Lung (tissue), 12 donors: ENCODE results near the gene UNC5B. TPM values are rescaled to one million over a fixed set of nuclear protein-coding genes. Genes with fewer than 3 reads are reported as not detected.

Experiments used
- ATAC-seq: fragments of 200-7000 bp; cut with Tn5 transposase; one replicate; pipeline ENCODE4 v1.9.1; 2020; ENCODE audit warnings: moderate number of reproducible peaks; ENCODE audit not compliant: insufficient read depth, low FRiP score
- DNase-seq, 3 donors: peaks; one replicate each; pipeline ENCODE4 v3.0.0-alpha.2; 2013 to 2017
- H3K27ac ChIP-seq, 2 donors: one replicate each; pipeline ENCODE4 v1.5.1; 2013; ENCODE audit warnings: mild to moderate bottlenecking in 2 of 2, moderate library complexity in 2 of 2, control low read depth in 1 of 2, inconsistent platforms in 1 of 2, low read depth in 1 of 2, low read length in 1 of 2
- H3K27me3 ChIP-seq, 3 donors: one replicate each; pipeline ENCODE4 v1.5.1; 2013; ENCODE audit warnings: low read length in 2 of 3; ENCODE audit not compliant: control insufficient read depth in 3 of 3, insufficient read depth in 3 of 3
- H3K36me3 ChIP-seq, 4 donors: one replicate each; pipeline ENCODE4 v1.5.1; 2013; ENCODE audit warnings: low read length in 4 of 4, mild to moderate bottlenecking in 1 of 4, moderate library complexity in 1 of 4; ENCODE audit not compliant: control insufficient read depth in 4 of 4, insufficient read depth in 4 of 4
- H3K4me1 ChIP-seq, 5 donors: one replicate each; pipeline ENCODE4 v1.5.1; 2013; ENCODE audit warnings: low read length in 5 of 5, mild to moderate bottlenecking in 2 of 5, moderate library complexity in 1 of 5; ENCODE audit not compliant: control insufficient read depth in 5 of 5, insufficient read depth in 5 of 5
- H3K4me3 ChIP-seq: one replicate; pipeline ENCODE4 v1.5.1; 2013; ENCODE audit warnings: mild to moderate bottlenecking, control low read depth, moderate library complexity
- H3K9ac ChIP-seq, 2 donors: one replicate each; pipeline ENCODE4 v1.5.1; 2013; ENCODE audit warnings: low read length in 2 of 2, control low read depth in 1 of 2; ENCODE audit not compliant: insufficient read depth in 1 of 2
- H3K9me3 ChIP-seq, 4 donors: one replicate each; pipeline ENCODE4 v1.5.1; 2013; ENCODE audit warnings: low read length in 3 of 4, mild to moderate bottlenecking in 1 of 4, moderate library complexity in 1 of 4; ENCODE audit not compliant: control insufficient read depth in 4 of 4, insufficient read depth in 3 of 4
- WGBS, 2 donors: extraction: QIAGEN DNeasy Blood & Tissue Kit; methylation state at CpG; one replicate each; pipeline ENCODE4 v1.1.7; 2013; 5-methylcytosine and 5-hydroxymethylcytosine counted together
- polyA plus RNA-seq, 2 donors: library from polyadenylated mRNA; stranded (reverse); fragments of 200-250 nt; gene quantifications; one replicate each; pipeline ENCODE4 v1.2.1, GENCODE V29; 2013
- total RNA-seq, 2 donors: library from RNA; depleted of rRNA in 1 of 2; stranded (reverse); fragments of >200 nt in 1 of 2; gene quantifications; one replicate each; pipeline ENCODE4 v1.2.1, GENCODE V29; 2014 to 2021
- TF ChIP-seq, protein P1 (sequence below): IDR thresholded peaks from 2 replicates; pipeline ENCODE4 v1.5.1; 2012; ENCODE audit warnings: mild to moderate bottlenecking; ENCODE audit errors: control extremely low read depth, extremely low read depth
- donor health status: control.
- donor health status: control.
- donor health status: Bipolar disorder and iron deficiency.
- donor health status: healthy.
- donor health status: DM: yes; HTN: yes; CAD: no.

UNC5B gene
- total and polyA plus RNA-seq, 4 donors, result 4.4 to 23.8 (median 8.3) TPM

DNA sequence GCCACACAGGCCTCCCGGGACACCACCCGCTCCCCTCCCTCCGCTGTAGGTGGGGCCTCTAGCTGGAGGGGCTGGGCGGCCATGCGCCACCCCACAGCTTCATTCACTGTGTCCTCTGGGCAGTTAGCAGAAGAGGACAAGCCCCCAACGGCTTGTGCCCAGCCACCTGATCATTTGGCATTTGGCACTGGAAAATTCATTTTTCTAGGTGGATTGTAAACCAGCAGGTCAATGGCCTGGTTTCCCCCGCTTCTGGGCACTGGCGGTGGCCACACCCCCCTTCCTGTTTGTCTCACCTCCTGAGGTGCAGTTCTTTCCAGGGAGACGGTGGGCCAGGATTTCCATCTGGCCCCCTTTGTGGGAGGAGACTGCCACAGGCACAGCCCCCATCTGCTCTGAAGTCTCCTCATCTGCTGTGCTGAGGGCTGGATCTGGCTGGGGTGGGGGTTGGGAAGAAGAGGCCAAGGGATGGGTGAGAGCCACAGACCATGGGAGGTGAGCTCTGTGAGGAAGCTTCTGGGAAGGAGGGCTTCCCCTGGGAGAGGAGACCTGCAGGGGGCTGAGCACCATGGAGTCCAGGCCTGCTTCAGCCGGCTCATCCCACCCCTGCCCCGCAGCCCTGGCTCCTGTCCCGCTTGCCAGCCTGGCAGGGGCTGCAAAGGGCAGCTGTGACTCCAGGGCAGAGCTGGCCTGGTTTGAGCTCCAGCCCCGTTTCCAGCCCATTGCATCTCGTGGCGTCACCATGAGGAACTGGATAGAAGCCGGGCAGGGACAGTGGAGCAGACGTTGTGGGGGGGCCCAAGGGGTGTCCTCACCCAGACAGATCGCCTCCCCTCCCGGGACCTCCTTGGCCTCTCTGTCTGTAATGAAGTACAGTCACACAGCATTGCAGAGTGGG lies 66.6 kb downstream of the UNC5B start:
- Histone ChIP-seq H3K4me3 (no peak overlapping the region), H3K9ac (no peak overlapping the region), H3K27ac (no peak overlapping the region), H3K36me3 (peaks cover 0 to 11% (median 4%) of the 10 kb centered on the region in 4 donors), H3K4me1 (peaks cover 0 to 13% (median 5%) of the 10 kb centered on the region in 5 donors), H3K27me3 (no peaks in the 10 kb centered on the region), H3K9me3 (no peaks in the 10 kb centered on the region)
- 78% methylated on average over 19 of the region's 19 CpGs for WGBS, 2 donors
- DNase-seq, result no peak
- no peak for ATAC-seq
- TF ChIP-seq, protein P1, sequence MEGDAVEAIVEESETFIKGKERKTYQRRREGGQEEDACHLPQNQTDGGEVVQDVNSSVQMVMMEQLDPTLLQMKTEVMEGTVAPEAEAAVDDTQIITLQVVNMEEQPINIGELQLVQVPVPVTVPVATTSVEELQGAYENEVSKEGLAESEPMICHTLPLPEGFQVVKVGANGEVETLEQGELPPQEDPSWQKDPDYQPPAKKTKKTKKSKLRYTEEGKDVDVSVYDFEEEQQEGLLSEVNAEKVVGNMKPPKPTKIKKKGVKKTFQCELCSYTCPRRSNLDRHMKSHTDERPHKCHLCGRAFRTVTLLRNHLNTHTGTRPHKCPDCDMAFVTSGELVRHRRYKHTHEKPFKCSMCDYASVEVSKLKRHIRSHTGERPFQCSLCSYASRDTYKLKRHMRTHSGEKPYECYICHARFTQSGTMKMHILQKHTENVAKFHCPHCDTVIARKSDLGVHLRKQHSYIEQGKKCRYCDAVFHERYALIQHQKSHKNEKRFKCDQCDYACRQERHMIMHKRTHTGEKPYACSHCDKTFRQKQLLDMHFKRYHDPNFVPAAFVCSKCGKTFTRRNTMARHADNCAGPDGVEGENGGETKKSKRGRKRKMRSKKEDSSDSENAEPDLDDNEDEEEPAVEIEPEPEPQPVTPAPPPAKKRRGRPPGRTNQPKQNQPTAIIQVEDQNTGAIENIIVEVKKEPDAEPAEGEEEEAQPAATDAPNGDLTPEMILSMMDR, result no peak

DNA sequence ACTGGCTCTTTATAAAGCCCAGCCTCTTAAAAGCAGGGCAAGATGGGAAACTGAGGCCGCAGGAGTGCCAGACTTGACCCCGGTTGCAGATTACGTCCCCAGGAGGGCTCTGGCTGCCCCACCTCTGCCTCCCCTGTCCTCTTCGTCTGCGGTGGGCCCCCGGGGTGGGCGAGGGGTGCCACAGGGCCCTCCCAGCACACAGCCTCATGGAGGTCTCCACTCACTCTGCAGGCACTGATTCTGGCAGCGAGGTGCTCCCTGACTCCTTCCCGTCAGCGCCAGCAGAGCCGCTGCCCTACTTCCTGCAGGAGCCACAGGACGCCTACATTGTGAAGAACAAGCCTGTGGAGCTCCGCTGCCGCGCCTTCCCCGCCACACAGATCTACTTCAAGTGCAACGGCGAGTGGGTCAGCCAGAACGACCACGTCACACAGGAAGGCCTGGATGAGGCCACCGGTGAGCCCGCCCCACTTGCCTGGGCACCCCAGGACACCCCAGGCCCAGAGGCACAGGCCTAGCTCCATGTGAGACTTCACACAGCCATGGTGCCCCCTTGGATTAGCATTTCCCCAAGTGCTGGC lies 67.3 kb downstream of the UNC5B start:
- ATAC-seq (no peak), DNase-seq (no peak)
- Histone ChIP-seq H3K27me3 (no peaks in the 10 kb centered on the region), H3K27ac (no peak overlapping the region), H3K9ac (no peak overlapping the region), H3K9me3 (no peaks in the 10 kb centered on the region), H3K4me1 (peaks cover 0 to 13% (median 5%) of the 10 kb centered on the region in 5 donors), H3K36me3 (peaks cover 0 to 11% (median 5%) of the 10 kb centered on the region in 4 donors), H3K4me3 (no peak overlapping the region)
- TF ChIP-seq, protein P1, result no peak
- 77 to 85% methylated on average over 22 of the region's 22 CpGs for WGBS, 2 donors

DNA sequence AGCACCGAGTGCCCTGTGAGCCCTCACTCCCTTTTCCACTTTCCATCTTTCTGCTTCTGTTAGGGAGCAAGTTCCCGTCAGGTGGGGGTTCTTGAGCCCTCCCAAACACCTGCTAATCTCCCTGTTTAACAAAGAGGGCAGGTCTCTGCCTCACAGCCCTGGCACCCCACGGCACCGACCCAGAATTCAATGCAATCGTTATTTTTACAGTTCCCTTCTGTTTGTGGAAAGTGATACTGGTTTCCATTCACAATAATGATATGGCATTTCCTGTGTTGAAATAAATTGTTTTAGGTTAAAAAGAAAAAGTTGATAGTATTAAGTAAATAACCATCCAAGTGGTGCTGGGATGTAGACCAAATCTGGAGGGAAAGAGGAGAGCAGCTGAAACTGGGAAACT lies 67.8 kb downstream of the UNC5B start:
- H3K36me3 ChIP-seq, result peaks cover 0 to 15% (median 6%) of the 10 kb centered on the region in 4 donors
- DNase-seq (no peak), ATAC-seq (no peak)
- H3K9ac ChIP-seq, result no peak overlapping the region
- no peaks in the 10 kb centered on the region for H3K27me3 ChIP-seq
- H3K27ac ChIP-seq, result no peak overlapping the region
- TF ChIP-seq, protein P1, result no peak
- peaks cover 0 to 13% (median 5%) of the 10 kb centered on the region in 5 donors for H3K4me1 ChIP-seq
- H3K9me3 ChIP-seq, result no peaks in the 10 kb centered on the region
- no peak overlapping the region for H3K4me3 ChIP-seq
- 48 to 64% methylated on average over 5 of the region's 5 CpGs for WGBS, 2 donors
